RPMI7951 (cell line): Measurements from ENCODE around the gene CD70. TPM values are rescaled to one million over a fixed set of nuclear protein-coding genes. Genes with fewer than 3 reads are reported as not detected.
"Not testable (repeated sequence)": the region's sequence is repeated elsewhere in the genome, so short reads cannot be mapped to it uniquely, and the experiment has no call there.

Experiments
- DNase-seq: peaks from one replicate; pipeline ENCODE4 v3.0.0-alpha.2; 2012; ENCODE audit warnings: low read depth
- total RNA-seq: library from RNA; depleted of rRNA; stranded (reverse); fragments of >200 nt; shearing (Covaris generic); gene quantifications from 2 replicates; pipeline ENCODE4 v1.2.3, GENCODE V29; 2014

CD70 gene
- total RNA-seq, 1 experiment from 2014 or later = 1.2 TPM

- not testable (repeated sequence) for DNase-seq
These were observed 6.7 kb upstream of the CD70 start for GRCh38 chr19:6597471-6598253.

GRCh38 chr19:6596621-6597020, 5.7 kb upstream of the CD70 start:
- DNase-seq = no peak

- no peak for DNase-seq
These were observed 2.9 kb upstream of the CD70 start for GRCh38 chr19:6593651-6594416.

GRCh38 chr19:6590258-6590826, 608 bp downstream of the CD70 start:
- no peak for DNase-seq

- no peak for DNase-seq
These were observed 1.2 kb downstream of the CD70 start for GRCh38 chr19:6589711-6590257.

- DNase-seq = no peak
These were observed 2.2 kb downstream of the CD70 start for GRCh38 chr19:6588508-6589345.

- no peak for DNase-seq
These were observed 2.9 kb downstream of the CD70 start for GRCh38 chr19:6587998-6588507.

- DNase-seq = no peak
These were observed 3.7 kb downstream of the CD70 start for GRCh38 chr19:6587093-6587820.

GRCh38 chr19:6586726-6587092, 4.2 kb downstream of the CD70 start:
- no peak for DNase-seq

GRCh38 chr19:6586056-6586455, 4.9 kb downstream of the CD70 start:
- DNase-seq = no peak

- peak; percentile 84 for DNase-seq
These were observed 8.2 kb downstream of the CD70 start for GRCh38 chr19:6582515-6583484.

GRCh38 chr19:6580313-6580712, 10.6 kb downstream of the CD70 start:
- peak; percentile 91 for DNase-seq

GRCh38 chr19:6579450-6580178, 11.3 kb downstream of the CD70 start:
- no peak for DNase-seq

- no peak for DNase-seq
These were observed 13.3 kb downstream of the CD70 start for GRCh38 chr19:6577476-6578125.

GRCh38 chr19:6576869-6577475, 14.0 kb downstream of the CD70 start:
- no peak for DNase-seq

- DNase-seq = no peak
These were observed 17.6 kb downstream of the CD70 start for GRCh38 chr19:6573350-6573749.

GRCh38 chr19:6572217-6572616, 18.7 kb downstream of the CD70 start:
- no peak for DNase-seq

GRCh38 chr19:6571167-6571566, 19.8 kb downstream of the CD70 start:
- no peak for DNase-seq
